Sigmoid colon (tissue), 4 donors: ENCODE data around the gene GRB7.

ENCODE experiments used
- POLR2A ChIP-seq, 2 donors: fragments of 450-650 bp; IDR thresholded peaks; one replicate each; pipeline ENCODE4 v1.6.1; 2016; ENCODE audit warnings: antibody characterized with exemption in 2 of 2, mild to moderate bottlenecking in 2 of 2, moderate library complexity in 2 of 2
- POLR2AphosphoS5 ChIP-seq, 4 donors: sonication (generic); formaldehyde crosslinking; IDR thresholded peaks; one replicate each; pipeline ENCODE4 v1.6.1; 2017; ENCODE audit warnings: antibody characterized with exemption in 4 of 4
- TF ChIP-seq, protein P1 (sequence below), 4 experiments: fragments of 450-650 bp in 3 of 4; fragments of 200-600 bp in 1 of 4; IDR thresholded peaks; one replicate each; pipeline ENCODE4 v1.5.1; 2016 to 2019; ENCODE audit warnings: antibody characterized with exemption in 4 of 4, mild to moderate bottlenecking in 3 of 4, moderate library complexity in 2 of 4

GRCh38 chr17:39775031-39775430, 37.3 kb downstream of the GRB7 start:
- TF ChIP-seq POLR2A (IDR thresholded peaks at IDR 0.05) (no peak), POLR2AphosphoS5 (IDR thresholded peaks at IDR 0.05) (no peak)
- TF ChIP-seq, protein P1, sequence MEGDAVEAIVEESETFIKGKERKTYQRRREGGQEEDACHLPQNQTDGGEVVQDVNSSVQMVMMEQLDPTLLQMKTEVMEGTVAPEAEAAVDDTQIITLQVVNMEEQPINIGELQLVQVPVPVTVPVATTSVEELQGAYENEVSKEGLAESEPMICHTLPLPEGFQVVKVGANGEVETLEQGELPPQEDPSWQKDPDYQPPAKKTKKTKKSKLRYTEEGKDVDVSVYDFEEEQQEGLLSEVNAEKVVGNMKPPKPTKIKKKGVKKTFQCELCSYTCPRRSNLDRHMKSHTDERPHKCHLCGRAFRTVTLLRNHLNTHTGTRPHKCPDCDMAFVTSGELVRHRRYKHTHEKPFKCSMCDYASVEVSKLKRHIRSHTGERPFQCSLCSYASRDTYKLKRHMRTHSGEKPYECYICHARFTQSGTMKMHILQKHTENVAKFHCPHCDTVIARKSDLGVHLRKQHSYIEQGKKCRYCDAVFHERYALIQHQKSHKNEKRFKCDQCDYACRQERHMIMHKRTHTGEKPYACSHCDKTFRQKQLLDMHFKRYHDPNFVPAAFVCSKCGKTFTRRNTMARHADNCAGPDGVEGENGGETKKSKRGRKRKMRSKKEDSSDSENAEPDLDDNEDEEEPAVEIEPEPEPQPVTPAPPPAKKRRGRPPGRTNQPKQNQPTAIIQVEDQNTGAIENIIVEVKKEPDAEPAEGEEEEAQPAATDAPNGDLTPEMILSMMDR (IDR thresholded peaks at IDR 0.05), result no peak
